ENCODE measurements around the gene BMP8A. TPM values are rescaled to one million over a fixed set of nuclear protein-coding genes. Genes with fewer than 3 reads are reported as not detected.

BMP8A gene
- total RNA-seq, 2 experiments from 2014 or later, result not detected

DNA sequence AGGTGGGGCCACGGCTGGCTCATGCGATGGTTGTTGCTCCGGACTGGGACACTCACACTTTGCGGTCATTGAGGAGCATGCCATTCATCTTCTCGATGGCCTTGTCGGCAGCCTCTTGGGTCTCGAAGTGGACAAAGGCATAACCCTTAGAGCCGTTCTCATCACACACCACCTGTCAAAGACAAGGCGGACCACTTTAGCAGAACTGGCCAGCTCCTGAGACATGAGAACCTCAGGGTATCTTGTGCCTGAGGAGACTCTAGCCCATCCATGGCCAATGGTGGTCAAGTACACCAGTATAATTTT is 79.7 kb downstream of the BMP8A start:
- Mint-ChIP-seq H3K27ac (no peak overlapping the region), H3K36me3 (ENCODE audit: low read depth) (peaks cover 77% of the 10 kb centered on the region), H3K9me3 (no peaks in the 10 kb centered on the region), H3K4me3 (no peak overlapping the region), H3K27me3 (ENCODE audit: low read depth) (no peaks in the 10 kb centered on the region), H3K4me1 (ENCODE audit: low read depth) (peaks cover 52% of the 10 kb centered on the region)
- intact Hi-C loops (cut with micrococcal nuclease), result loop anchor here (10.0 kb wide), 1 partner anchor 716 kb away; the partner anchor contains the start of gene RRAGC
- CTCF ChIA-PET, result interaction anchor here (0.6 kb wide), 1 partner anchor 266 kb away, joined by 3 read pairs; no protein-coding TSS in a partner anchor
- no peak for DNase-seq

DNA sequence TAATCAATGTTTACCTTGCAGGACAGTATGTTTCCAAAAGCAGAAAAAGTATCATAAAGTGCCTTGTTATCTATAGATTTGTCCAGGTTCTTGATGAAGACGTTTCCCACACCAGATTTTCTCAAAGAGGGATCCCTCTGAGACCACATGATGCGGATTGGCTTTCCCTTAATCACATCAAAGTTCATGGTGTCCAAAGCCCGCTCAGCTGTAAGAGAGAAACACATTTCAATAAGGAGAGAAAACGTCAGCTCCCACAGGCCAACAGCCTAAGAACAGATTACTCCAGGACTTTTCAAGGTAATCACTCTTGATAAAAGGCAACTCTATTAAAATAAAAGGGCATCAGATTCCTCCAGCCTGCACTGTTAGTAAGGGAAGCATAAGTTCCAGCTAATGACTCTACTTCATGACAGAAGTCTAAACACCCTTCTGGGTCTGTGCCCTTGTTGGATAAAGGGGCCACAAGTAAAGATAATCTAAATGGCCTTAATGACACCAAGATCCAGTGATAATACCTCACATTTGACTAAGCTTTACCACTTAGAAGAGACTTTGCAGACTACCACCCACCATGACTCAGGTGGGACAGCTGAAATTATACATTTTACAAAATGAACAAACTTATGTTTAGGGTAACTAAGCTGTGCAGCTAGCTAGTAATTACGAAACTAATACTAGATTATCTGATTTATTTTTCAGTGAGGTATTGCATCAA is 81.1 kb downstream of the BMP8A start:
- CTCF ChIA-PET, result interaction anchor here (0.6 to 2.2 kb wide), 3 partner anchors 34 to 86 kb away, joined by 3 to 9 read pairs (median 4); no protein-coding TSS in a partner anchor
- H3K4me3 Mint-ChIP-seq, result no peak overlapping the region
- H3K9me3 Mint-ChIP-seq, result no peaks in the 10 kb centered on the region
- H3K27ac Mint-ChIP-seq, result peak overlapping the region; percentile 10
- peaks cover 68% of the 10 kb centered on the region for H3K36me3 Mint-ChIP-seq (ENCODE audit: low read depth)
- peaks cover 48% of the 10 kb centered on the region for H3K4me1 Mint-ChIP-seq (ENCODE audit: low read depth)
- H3K27me3 Mint-ChIP-seq (ENCODE audit: low read depth), result no peaks in the 10 kb centered on the region
- DNase-seq, result no peak
- intact Hi-C loops (cut with micrococcal nuclease), result loop anchor here (10.0 kb wide), 1 partner anchor 718 kb away; the partner anchor contains the start of gene RRAGC

DNA sequence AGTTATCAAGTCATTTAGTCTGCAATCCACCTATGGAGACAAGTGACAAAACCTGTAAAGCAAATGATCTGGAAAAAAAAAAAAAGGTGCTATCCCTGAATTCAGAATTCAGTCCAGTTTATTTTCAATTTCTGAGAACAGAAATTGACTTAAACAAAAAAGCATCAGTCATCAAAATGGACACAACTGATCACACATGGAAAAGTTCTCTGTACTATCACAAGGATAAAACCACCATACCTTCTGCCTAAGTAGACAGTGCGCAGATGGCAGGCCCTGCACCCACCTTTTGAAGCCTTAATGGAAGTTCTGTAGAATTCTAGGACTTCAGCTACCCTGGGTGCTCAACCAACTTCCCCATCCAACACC is 81.6 kb downstream of the BMP8A start:
- Mint-ChIP-seq H3K4me3 (peak overlapping the region; percentile 84), H3K4me1 (ENCODE audit: low read depth) (peaks cover 48% of the 10 kb centered on the region), H3K27ac (peak overlapping the region; percentile 50), H3K27me3 (ENCODE audit: low read depth) (no peaks in the 10 kb centered on the region), H3K36me3 (ENCODE audit: low read depth) (peaks cover 64% of the 10 kb centered on the region), H3K9me3 (no peaks in the 10 kb centered on the region)
- intact Hi-C loops (cut with micrococcal nuclease), result loop anchor here (10.0 kb wide), 1 partner anchor 718 kb away; the partner anchor contains the start of gene RRAGC
- DNase-seq, result no peak
- CTCF ChIA-PET, result interaction anchor here (0.6 to 2.2 kb wide), 2 partner anchors 56 to 85 kb away, joined by 3 to 9 read pairs; no protein-coding TSS in a partner anchor

DNA sequence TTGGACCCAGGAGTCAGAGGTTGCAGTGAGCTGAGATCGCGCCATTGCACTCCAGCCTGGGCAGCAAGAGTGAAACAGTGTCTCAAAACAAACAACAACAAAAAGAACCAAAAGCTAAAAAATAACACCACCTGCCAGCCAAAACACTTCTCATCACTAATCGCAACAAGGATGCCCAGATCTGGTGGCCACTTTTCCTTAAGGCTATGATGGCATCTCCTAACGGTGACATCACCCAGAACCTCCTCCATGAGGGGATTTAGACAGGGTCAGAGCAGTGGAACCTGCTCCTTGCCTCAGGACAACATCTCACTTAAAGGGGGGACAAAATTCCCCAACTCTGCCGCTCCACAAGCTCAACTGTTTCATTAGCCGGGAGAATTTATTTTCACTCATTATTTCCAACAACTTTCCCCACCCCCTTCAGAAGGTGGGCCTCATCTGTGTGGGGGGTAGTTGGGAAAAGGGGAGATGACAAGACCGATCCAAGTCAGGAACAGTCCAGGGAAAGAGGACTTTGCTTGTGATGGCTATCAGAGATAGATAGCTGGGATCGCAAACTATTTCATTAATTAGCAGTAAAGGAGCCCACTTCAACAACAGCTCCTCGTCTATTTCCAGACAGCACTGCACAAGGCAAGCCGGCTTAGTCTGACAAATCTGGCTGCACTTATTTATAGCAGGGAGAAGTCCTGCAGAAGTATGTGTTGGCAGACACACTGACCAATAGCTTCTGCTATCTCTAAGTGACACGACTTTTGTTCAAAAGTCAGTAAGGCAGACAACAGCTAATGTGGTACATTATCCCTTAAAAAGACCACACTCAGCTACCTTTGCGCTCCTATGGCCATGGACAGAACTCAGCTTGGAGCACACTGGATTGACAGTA is 82.5 kb downstream of the BMP8A start:
- Mint-ChIP-seq H3K27me3 (ENCODE audit: low read depth) (no peaks in the 10 kb centered on the region), H3K36me3 (ENCODE audit: low read depth) (peaks cover 57% of the 10 kb centered on the region), H3K4me3 (peak overlapping the region; percentile 84), H3K4me1 (ENCODE audit: low read depth) (peaks cover 46% of the 10 kb centered on the region), H3K27ac (peak overlapping the region; percentile 91), H3K9me3 (no peaks in the 10 kb centered on the region)
- intact Hi-C loops (cut with micrococcal nuclease), result loop anchor here (10.0 kb wide), 1 partner anchor 719 kb away; the partner anchor contains the start of gene RRAGC
- CTCF ChIA-PET, result interaction anchor here (0.6 to 2.2 kb wide), 6 partner anchors 19 to 504 kb away, joined by 3 to 9 read pairs (median 3); no protein-coding TSS in a partner anchor
- no peak for DNase-seq

DNA sequence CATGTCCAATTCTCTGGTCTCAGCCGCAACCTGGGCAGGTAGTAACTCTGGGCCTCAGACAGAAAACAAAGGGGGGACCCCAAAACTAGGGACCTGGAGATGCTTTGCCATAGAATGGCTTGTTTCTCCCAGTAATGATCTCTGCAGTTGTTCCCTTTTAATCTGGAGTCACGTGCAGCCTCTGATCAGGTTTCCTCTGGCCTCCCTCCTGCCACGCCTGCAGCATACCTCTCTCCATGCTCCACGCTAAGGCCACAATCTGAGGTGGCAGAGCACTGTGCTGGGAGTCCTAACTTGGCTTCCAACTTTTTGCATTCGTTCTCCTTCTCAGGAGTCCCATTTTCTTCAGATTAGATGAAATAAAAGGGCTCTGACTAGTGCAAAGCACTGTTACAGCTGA is 83.2 kb downstream of the BMP8A start:
- H3K27ac Mint-ChIP-seq, result peak overlapping the region; percentile 91
- intact Hi-C loops (cut with micrococcal nuclease), result loop anchor here (10.0 kb wide), 1 partner anchor 720 kb away; the partner anchor contains the start of gene RRAGC
- no peaks in the 10 kb centered on the region for H3K9me3 Mint-ChIP-seq
- peak; percentile 24 for DNase-seq
- CTCF ChIA-PET, result interaction anchor here (0.8 to 2.2 kb wide), 4 partner anchors 20 to 382 kb away, joined by 3 to 9 read pairs (median 4); no protein-coding TSS in a partner anchor
- peak overlapping the region; percentile 84 for H3K4me3 Mint-ChIP-seq
- H3K36me3 Mint-ChIP-seq (ENCODE audit: low read depth), result peaks cover 51% of the 10 kb centered on the region
- no peaks in the 10 kb centered on the region for H3K27me3 Mint-ChIP-seq (ENCODE audit: low read depth)
- peaks cover 45% of the 10 kb centered on the region for H3K4me1 Mint-ChIP-seq (ENCODE audit: low read depth)

Other genes starting within 250 kb of the BMP8A start
- gene PABPC4, start 85.2 kb downstream of the BMP8A start, total RNA-seq, result 100 to 1,000 TPM; 328 to 353 TPM
- gene HEYL, start 148.0 kb downstream of the BMP8A start, total RNA-seq, result under 1 TPM; 0.15 to 0.17 TPM
- not detected for gene NT5C1A, start 180.5 kb downstream of the BMP8A start, total RNA-seq
- under 1 TPM; 0.43 to 0.52 TPM for gene HPCAL4, start 199.8 kb downstream of the BMP8A start, total RNA-seq
- gene PPIE, start 247.2 kb downstream of the BMP8A start, total RNA-seq, result 10 to 100 TPM; 73.8 to 75.6 TPM

All from activated naive CD4-positive, alpha-beta T cell treated with anti-CD3 and anti-CD28 coated beads for 36 hours (primary cell).